Esophagus muscularis mucosa (tissue), 4 donors: Measurements from ENCODE around the gene ACTN4.

Experiments used
- EP300 ChIP-seq: sonication (generic); formaldehyde crosslinking; IDR thresholded peaks from one replicate; pipeline ENCODE4 v1.6.1; 2017; ENCODE audit warnings: antibody characterized with exemption
- POLR2A ChIP-seq: fragments of 450-650 bp; IDR thresholded peaks from one replicate; pipeline ENCODE4 v1.6.1; 2017; ENCODE audit warnings: antibody characterized with exemption, moderate library complexity, mild to moderate bottlenecking, low read depth
- TF ChIP-seq, protein P1 (sequence below), 3 experiments: fragments of 200-600 bp in 2 of 3; fragments of 450-650 bp in 1 of 3; sonication (generic) in 2 of 3; IDR thresholded peaks; one replicate each; pipeline ENCODE4 v1.5.1; 2017 to 2019; ENCODE audit warnings: antibody characterized with exemption in 3 of 3, mild to moderate bottlenecking in 2 of 3, moderate library complexity in 1 of 3

DNA sequence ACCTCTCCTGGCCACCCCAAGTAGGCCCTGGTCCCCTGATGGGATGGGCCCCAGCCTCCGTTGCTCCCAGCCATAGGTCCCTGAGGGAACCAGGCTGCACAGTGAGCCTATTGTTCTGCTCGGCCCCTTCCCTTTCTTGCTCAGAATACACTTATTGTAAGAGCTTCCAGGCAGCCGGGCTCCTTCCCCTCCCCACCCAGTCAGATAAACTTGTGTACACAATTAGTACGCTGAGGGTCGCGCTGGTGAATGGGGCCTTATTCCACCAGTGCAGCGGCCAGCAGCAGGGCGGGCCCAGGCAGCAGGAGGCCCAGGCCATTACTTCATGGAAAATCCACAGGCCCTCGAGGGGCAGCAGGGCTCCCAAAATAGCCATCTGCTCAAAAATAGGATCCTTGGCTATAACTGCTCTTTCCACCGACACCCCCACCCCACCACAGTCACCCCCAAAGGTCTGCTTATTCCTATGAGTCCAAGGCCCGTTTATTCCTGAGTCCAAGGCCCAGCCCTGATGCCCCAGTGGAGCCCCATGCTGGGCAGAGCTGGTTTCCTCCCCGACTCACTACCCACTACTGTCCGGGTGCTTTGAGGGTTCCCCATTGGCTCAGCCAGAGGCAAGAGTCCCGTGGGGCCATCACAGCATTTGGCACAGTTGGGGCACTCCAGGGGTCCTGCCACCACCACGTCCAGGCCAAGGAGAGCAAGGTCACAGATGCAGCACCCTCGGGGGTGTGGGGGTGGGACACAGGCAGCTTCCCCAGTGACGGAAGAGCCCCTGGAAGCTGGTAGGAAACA, 74.7 kb downstream of the ACTN4 start:
- TF ChIP-seq, protein P1, sequence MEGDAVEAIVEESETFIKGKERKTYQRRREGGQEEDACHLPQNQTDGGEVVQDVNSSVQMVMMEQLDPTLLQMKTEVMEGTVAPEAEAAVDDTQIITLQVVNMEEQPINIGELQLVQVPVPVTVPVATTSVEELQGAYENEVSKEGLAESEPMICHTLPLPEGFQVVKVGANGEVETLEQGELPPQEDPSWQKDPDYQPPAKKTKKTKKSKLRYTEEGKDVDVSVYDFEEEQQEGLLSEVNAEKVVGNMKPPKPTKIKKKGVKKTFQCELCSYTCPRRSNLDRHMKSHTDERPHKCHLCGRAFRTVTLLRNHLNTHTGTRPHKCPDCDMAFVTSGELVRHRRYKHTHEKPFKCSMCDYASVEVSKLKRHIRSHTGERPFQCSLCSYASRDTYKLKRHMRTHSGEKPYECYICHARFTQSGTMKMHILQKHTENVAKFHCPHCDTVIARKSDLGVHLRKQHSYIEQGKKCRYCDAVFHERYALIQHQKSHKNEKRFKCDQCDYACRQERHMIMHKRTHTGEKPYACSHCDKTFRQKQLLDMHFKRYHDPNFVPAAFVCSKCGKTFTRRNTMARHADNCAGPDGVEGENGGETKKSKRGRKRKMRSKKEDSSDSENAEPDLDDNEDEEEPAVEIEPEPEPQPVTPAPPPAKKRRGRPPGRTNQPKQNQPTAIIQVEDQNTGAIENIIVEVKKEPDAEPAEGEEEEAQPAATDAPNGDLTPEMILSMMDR (IDR thresholded peaks at IDR 0.05), result no peak
- TF ChIP-seq EP300 (no peak), POLR2A (no peak)
